Endothelial cell of coronary artery (primary cell): Measurements from ENCODE around the gene GOLGA8J. TPM values are rescaled to one million over a fixed set of nuclear protein-coding genes. Genes with fewer than 3 reads are reported as not detected.

Experiments used
- total RNA-seq: library from RNA; depleted of rRNA; stranded (reverse); fragments of >200 nt; gene quantifications from 2 replicates; pipeline ENCODE4 v1.2.3, GENCODE V29; 2014

Gene GOLGA8J, protein sequence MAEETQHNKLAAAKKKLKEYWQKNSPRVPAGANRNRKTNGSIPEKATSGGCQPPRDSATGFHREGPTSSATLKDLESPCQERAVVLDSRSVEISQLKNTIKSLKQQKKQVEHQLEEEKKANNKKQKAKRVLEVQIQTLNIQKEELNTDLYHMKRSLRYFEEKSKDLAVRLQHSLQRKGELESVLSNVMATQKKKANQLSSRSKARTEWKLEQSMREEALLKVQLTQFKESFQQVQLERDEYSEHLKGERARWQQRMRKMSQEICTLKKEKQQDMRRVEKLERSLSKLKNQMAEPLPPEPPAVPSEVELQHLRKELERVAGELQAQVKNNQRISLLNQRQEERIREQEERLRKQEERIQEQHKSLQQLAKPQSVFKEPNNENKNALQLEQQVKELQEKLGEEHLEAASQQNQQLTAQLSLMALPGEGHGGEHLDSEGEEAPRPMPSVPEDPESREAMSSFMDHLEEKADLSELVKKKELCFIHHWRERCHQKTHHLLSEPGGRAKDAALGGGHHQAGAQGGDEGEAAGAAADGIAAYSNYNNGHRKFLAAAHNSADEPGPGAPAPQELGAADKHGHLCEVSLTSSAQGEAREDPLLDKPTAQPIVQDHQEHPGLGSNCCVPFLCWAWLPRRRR
- total RNA-seq = 0.09 TPM in 1 of 2 replicates, not detected in the other

DNA sequence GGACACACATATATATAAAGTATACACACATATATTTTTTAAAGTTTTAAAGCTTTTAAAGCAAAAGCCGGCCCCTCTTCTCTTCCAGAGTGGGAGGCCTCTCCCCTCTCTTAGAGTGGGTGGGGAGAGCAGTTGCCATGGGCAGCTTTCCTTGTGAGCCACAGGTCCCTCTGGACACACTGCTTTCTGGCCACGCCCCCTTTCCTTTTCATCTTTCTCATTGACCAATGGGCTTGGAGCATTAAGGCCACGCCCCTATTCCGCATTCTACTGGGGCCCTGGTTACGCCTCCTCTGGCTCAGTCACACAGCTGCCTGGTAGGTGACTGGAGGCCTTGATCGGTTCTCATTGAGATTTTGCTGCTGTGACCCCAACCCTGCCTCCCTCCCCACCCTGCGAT, at the start of gene GOLGA8J:
TSS of gene GOLGA8J (plus strand) at position 301 of the 400 bp plus-strand sequence. CDS start at position 399, 98 bp downstream.

DNA sequence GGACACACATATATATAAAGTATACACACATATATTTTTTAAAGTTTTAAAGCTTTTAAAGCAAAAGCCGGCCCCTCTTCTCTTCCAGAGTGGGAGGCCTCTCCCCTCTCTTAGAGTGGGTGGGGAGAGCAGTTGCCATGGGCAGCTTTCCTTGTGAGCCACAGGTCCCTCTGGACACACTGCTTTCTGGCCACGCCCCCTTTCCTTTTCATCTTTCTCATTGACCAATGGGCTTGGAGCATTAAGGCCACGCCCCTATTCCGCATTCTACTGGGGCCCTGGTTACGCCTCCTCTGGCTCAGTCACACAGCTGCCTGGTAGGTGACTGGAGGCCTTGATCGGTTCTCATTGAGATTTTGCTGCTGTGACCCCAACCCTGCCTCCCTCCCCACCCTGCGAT, 52.0 kb downstream of the GOLGA8J start, which contains the start of gene GOLGA8T:
TSS of gene GOLGA8T (plus strand) at position 301 of the 400 bp plus-strand sequence. CDS start at position 399, 98 bp downstream.

Other genes starting within 250 kb of the GOLGA8J start
- 0.09 TPM in 1 of 2 replicates, not detected in the other for gene GOLGA8T, start 52.1 kb downstream of the GOLGA8J start, total RNA-seq